ENCODE results near the gene BTBD19.
A peak's percentile ranks its signal among the peaks of the same experiment; 100 is the strongest.
"Not testable (repeated sequence)": the region's sequence is repeated elsewhere in the genome, so short reads cannot be mapped to it uniquely, and the experiment has no call there.

BTBD19 gene

DNA sequence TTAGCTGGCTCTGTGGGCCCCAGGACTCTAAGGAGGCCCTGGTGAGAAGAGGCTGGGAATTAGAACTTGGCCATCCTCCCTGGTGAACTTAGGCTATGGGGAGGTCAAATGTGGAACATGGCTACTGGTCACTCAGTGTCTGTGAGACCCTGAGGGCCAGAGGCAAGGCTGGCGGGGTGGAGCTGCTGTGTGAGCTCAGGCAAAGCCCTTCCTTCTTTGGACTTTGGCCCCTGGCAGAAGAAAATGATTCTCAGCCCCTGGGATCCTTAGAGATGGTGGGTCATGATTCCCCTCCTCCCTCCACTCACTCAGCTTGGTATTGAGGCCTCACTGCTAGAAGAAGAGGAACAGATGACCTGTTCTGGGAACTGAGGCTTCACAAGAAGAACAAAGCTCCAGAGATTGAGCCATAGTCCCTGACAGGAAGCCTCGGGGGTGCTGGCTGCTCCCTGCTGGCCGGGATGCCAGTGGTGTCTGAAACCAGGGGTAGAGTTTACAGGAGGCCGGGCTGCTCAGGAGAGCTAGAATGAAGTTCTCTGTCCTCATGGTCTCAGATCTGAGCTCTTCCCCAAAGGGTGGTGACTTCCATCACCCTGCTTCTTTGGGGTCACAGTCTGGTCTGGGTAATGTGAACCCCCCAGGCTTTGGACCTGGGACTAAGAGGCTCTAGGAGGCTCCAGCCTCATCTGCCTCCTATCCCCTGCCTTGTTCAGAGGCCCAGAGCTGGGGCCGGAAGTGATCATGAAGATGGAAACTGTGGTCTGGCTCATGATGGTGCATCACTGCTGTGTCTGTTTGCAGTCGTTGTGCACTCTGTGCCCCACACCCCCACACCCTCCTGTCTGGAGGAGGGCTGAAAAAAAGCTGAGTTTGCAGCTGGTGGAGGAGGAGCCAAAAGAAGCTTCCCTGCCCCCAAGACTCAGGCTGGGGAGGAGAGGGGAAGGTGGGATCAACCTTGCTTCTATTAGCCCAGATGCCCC lies 905 bp downstream of the BTBD19 start:
- DNase-seq (ENCODE audit: low read depth): no peak

- no peak for DNase-seq (ENCODE audit: low read depth)
Observed at GRCh38 chr1:44810101-44810761, 1.9 kb downstream of the BTBD19 start.

DNA sequence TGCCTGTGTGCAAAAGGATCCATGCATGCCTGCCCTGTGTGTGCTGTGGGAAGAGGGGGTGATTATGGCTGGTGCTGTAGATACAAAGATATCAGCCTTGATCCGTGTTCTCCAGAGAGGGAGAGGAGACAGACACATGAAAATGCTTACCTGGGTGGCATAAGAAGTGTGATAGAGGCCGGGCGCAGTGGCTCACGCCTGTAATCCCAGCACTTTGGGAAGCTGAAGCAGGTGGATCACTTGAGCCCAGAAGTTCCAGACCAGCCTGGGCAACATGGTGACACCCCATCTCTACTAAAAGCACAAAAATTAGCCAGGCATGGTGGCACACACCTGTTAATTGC lies 2.4 kb downstream of the BTBD19 start:
- DNase-seq (ENCODE audit: low read depth): not testable (repeated sequence)

DNA sequence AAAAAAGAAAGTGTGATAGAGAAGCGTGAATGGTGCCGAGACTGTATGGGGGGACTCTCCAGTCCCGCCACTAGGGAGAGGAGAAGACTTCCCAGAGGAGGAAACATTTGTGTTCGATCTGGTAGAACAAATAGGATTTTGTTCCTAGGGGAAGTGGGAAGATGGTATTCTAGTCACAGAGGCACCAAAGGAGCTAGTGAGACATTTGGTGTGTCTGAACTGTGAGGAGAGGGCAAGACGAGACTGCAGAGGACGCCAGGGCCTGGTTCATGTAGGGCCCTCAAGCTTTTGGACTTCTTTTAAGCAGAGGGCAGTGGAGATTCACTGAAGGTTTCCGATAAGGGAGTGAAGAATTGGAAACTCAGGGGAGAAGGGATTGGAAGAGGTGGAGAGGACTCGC lies 2.9 kb downstream of the BTBD19 start:
- no peak for DNase-seq (ENCODE audit: low read depth)

DNA sequence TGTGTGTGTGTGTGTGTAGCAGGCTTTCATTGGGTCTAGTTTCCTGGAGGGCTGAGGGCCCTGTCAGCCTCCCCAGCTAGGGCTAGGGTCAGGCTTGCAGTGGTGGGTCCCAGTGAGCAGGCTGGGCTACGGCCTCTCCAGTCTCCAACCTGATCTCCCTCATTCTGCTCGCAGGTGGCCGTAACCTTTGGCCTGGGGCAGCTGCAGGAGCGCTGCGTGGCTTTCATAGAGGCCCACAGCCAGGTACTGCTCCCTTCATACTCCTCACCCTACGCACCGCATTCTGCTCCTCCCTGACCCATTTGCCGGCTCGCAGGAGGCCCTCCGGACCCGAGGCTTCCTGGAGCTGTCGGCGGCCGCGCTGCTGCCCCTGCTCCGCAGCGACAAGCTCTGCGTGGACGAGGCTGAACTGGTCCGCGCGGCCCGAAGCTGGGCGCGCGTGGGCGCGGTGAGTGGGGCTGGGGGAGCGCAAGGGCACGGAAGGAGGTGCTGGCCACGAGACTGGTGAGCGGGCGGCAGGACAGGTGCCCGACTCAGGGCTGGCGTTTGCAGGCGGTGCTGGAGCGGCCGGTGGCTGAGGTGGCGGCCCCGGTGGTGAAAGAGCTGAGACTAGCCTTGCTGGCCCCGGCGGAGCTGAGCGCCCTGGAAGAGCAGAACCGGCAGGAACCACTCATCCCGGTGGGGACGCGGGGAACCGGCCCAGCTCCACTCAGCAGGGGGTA lies 4.7 kb downstream of the BTBD19 start:
- no peak for DNase-seq (ENCODE audit: low read depth)

DNA sequence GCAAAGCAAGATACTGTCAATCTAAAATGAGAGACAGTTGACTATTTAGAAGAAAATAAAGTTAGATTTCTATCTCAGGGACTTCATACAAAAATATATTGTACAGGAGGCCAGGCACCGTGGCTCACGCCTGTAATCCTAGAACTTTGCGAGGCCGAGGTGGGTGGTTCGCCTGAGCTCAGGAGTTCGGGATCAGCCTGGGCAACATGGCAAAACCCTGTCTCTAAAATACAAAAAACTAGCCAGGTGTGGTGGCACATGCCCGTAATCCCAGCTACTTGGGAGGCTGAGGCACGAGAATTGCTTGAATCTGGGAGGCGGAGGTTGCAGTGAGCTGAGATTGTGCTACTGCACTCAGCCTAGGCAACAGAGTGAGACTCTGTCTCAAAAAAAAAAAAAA lies 7.6 kb downstream of the BTBD19 start:
- not testable (repeated sequence) for DNase-seq (ENCODE audit: low read depth)

DNA sequence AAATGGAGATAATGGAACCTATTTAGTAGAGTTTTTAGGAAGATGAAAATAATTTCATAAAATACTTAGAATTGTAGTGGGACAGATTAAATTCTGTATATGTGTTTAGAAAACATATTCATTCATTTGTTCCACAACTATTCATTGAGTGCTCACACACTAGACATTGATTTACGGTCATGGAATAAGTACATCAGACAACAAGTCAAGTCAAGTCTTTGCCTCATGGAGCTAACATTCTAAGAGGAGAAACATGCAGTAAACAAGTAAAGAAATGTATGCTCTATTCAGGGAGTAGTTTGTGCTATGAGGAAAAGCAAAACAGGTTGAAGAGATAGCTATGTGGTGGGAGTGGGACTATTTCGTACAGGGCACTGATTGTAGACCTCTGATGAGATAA lies 9.0 kb downstream of the BTBD19 start:
- DNase-seq (ENCODE audit: low read depth): no peak

DNA sequence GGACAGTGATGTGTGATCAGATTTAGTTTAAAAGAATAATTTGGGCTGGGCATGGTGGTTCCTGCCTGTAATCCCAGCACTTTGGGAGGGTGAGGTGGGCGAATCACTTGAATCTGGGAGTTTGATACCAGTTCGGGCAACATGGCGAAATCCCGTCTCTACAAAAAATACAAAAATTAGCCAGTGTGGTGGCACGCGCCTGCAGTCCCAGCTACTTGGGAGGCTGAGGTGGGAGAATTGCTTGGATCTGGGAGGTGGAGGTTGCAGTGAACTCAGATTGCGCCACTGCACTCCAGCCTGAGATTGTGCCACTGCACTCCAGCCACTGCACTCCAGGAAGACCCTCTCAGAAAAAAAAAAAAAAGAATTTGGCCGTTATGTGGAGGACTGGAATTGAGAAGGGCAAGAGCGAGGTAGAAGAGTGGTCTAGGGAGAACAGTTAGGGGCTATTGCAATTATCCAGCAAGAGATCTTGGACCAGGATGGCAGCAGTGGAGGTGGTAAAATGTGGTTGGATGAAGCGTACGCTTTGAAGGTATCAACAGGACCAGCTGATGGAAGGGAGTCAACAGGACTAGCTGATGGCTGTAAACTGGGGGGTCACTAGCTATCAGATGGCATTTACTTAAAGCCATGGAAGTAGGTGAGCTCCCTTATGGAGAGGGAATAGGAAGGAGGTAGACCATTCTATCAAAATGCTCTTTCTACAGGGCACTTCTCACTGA lies 9.6 kb downstream of the BTBD19 start:
- DNase-seq (ENCODE audit: low read depth): no peak

DNA sequence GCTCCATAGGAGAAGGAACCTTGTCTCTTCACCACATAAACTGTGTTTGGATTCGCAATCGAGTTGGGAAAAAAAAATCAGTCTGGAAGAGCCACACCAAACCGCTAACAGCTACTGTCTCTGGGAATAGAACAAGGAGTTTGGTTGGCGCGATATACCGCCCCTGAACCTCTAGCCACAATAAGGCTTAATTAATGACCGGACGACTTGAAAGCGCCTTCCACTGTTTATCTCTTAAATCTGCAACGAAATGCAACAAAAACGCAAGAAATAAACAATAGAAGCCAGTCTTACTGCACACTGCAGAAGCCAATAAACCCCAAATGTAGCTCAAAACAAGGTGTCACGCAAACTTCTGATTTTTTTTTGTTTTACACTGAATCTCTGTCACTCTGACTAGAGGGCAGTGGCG lies 10.9 kb downstream of the BTBD19 start:
- DNase-seq (ENCODE audit: low read depth): no peak

GRCh38 chr1:44819608-44820327 lies 11.4 kb downstream of the BTBD19 start:
- peak; percentile 89 for DNase-seq (ENCODE audit: low read depth)

GRCh38 chr1:44820328-44821239 lies 12.3 kb downstream of the BTBD19 start:
- no peak for DNase-seq (ENCODE audit: low read depth)

DNA sequence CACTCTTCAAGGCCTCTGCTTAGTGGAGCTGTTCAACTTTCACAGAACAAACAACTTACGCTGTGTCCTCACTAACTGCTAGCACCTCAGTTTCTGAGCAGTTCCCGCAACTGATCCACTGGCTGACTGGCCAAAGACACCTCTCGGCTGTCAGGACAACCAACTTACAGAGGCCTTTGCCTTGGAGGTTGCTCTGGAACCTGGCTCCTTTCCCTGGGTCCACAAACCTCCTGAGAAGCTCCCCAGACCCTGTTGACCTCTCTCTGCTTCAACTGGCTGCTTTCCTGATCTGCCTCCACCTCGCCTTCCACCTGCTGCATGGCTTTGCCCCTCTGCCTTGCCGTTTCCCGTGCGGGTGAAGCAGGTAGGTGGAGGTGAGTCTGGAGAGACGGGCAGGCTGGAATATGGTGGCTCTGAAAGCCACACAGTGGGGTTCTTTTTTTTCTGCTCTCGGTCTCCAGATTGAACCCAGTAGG lies 13.0 kb downstream of the BTBD19 start:
- no peak for DNase-seq (ENCODE audit: low read depth)

DNA sequence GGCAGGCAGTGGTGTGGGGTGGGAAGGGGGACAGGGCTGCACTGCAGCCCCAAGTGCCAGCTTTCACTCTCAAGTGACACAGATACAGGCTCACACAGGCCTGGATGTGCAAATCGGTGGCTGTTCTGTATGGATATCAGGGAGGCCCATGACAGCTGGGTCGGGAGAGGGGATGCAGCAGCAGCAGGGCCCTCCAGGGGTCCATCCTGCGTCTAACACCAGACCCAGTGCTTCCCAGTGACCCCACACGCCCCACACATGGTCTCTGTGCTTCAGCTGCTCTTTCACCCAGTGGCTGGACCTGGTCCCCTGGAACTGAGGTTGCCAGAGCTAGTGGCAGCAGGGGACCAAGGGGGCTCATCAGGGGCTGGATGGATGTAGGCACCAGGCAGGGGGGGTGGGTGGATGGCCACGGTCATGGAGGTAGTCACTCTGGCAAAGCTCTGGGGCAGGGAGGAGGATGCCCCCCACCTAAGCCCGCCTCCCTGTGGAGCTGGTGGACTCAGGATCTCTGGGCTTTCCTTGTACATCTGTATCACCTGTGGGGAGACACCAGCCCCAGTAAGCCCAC lies 13.9 kb downstream of the BTBD19 start:
- no peak for DNase-seq (ENCODE audit: low read depth)

DNA sequence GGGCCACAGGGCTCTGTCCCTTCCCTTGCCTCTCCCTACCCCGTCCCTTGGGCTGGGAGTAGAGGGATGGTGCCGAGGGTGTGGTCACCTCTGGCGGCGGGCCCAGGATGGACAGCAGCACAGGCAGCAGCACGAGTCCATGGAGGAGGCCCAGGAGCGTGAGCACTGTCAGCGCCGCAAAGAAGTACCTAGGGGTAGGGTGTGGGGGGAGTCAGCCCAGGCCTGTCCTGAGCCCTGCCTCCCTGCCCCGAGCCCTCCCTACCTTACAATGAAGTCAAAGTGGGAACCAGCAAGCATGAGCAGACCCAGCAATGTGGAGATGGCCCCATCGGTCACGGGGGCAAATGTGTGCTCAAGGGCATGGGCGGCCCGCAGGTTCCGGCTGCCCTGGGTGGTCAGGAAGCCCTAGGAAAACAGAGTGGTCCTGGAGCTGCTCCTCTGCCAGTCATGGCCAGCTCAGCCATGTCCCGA lies 14.7 kb downstream of the BTBD19 start:
- no peak for DNase-seq (ENCODE audit: low read depth)

- DNase-seq (ENCODE audit: low read depth): not testable (repeated sequence)
Observed at GRCh38 chr1:44824392-44824791, 16.1 kb downstream of the BTBD19 start.

DNA sequence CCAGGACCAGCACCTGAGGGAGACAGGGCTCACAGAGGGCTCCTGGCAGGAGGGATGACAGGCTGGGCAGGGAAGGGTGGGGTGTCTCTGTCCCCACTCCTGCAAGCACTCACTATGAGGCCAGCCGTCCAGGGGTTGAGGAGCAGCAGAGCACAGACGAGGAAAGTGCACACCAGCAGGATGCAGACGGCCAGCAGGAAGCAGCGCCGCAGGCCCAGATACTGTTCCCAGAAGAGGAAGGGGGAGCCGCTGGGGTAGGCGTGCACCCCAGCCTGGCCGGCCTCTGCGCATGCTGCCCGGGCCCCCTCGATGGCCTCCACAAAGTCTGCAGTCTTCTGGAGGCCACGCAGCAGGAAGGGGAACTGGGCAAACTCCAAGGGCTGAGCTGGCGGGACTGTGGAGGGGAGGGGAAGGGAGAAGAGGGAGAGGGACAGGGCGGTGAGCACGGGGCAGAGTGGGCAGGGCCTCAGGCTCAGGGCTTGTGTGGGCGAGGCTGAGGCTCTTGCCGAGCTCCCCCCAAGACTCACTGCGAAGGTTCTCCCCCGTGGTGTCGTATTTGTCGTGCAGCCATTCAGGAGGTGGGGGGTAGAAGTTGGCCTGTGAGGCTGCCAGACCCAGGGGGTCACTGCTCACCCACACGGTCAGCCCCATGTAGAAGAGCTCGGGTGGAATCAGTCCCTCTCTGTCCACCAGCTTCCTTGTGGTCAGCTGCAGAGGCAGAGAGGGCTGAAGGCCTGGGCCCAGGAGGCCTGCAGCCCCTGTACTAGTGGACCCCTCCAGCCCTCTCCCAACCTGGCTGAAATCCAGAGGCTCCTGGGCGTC lies 18.3 kb downstream of the BTBD19 start:
- DNase-seq (ENCODE audit: low read depth): no peak

GRCh38 chr1:44827197-44828002 lies 19.1 kb downstream of the BTBD19 start:
- DNase-seq (ENCODE audit: low read depth): no peak
